Tibial artery (tissue), 4 donors: Measurements from ENCODE around the gene VPS26B.

Experiments used
- DNase-seq, 2 donors: peaks; one replicate each; pipeline ENCODE4 v3.0.0-alpha.2; 2019
- H3K27ac ChIP-seq, 2 donors: fragments of 200-600 bp; sonication (generic) in 1 of 2; 1 replicate in 1 of 2; 2 replicates in 1 of 2; pipeline ENCODE4 v1.5.1; 2018 to 2019; ENCODE audit warnings: mild to moderate bottlenecking in 1 of 2
- H3K27me3 ChIP-seq, 2 donors: fragments of 200-600 bp; sonication (generic) in 1 of 2; one replicate each; pipeline versions ENCODE4 v1.5.1 to v1.6.0; 2016 to 2019
- H3K36me3 ChIP-seq, 3 donors: fragments of 200-600 bp; sonication (generic) in 2 of 3; one replicate each; pipeline ENCODE4 v1.5.1; 2016 to 2019; ENCODE audit warnings: mild to moderate bottlenecking in 2 of 3
- H3K4me1 ChIP-seq, 4 donors: fragments of 200-600 bp; sonication (generic) in 2 of 4; 1 replicate in 3 of 4; 2 replicates in 1 of 4; pipeline ENCODE4 v1.5.1; 2016 to 2019
- H3K4me3 ChIP-seq, 2 donors: fragments of 200-600 bp; sonication (generic) in 1 of 2; 1 replicate in 1 of 2; 2 replicates in 1 of 2; pipeline ENCODE4 v1.5.1; 2018 to 2019; ENCODE audit warnings: mild to moderate bottlenecking in 2 of 2
- H3K9me3 ChIP-seq, 3 donors: fragments of 200-600 bp; sonication (generic) in 1 of 3; one replicate each; pipeline ENCODE4 v1.5.1; 2016 to 2019
- CTCF ChIP-seq, 2 experiments: fragments of 200-600 bp in 1 of 2; fragments of 450-650 bp in 1 of 2; IDR thresholded peaks; one replicate each; pipeline ENCODE4 v1.5.1; 2017 to 2019; ENCODE audit warnings: antibody characterized with exemption in 2 of 2, mild to moderate bottlenecking in 1 of 2, moderate library complexity in 1 of 2
- intact Hi-C: fragments of 100-400 bp; cut with DNase I; formaldehyde crosslinking; loops from one replicate; pipeline ENCODE4 v1.15.0; 2023; ENCODE audit warnings: low total_unique reads

VPS26B gene

GRCh38 chr11:134231958-134232659, 7.6 kb downstream of the VPS26B start:
- no peak for DNase-seq
- Histone ChIP-seq H3K27me3 (no peaks in the 10 kb centered on the region), H3K4me3 (no peak overlapping the region), H3K4me1 (peaks cover 0 to 20% (median 7%) of the 10 kb centered on the region in 4 donors), H3K9me3 (no peaks in the 10 kb centered on the region), H3K36me3 (peaks cover 6 to 23% (median 19%) of the 10 kb centered on the region in 3 donors), H3K27ac (no peak overlapping the region)
- no peak for TF ChIP-seq CTCF (IDR thresholded peaks at IDR 0.05)
- intact Hi-C loops, result no loop called here

- no peaks in the 10 kb centered on the region for H3K9me3 ChIP-seq
- no peak for TF ChIP-seq CTCF (IDR thresholded peaks at IDR 0.05)
- no peak for DNase-seq
- no peak overlapping the region for H3K27ac ChIP-seq
- H3K4me3 ChIP-seq, result no peak overlapping the region
- peaks cover 0 to 11% (median 3%) of the 10 kb centered on the region in 4 donors for H3K4me1 ChIP-seq
- intact Hi-C loops, result no loop called here
- H3K36me3 ChIP-seq, result peaks cover 8 to 39% (median 32%) of the 10 kb centered on the region in 3 donors
- H3K27me3 ChIP-seq, result no peaks in the 10 kb centered on the region
Observed at GRCh38 chr11:134233729-134234179, 9.3 kb downstream of the VPS26B start.

- TF ChIP-seq CTCF (IDR thresholded peaks at IDR 0.05), result no peak
- Histone ChIP-seq H3K4me1 (peaks cover 0 to 4% (median 1%) of the 10 kb centered on the region in 4 donors), H3K9me3 (no peaks in the 10 kb centered on the region), H3K36me3 (peaks cover 24 to 55% (median 46%) of the 10 kb centered on the region in 3 donors), H3K27me3 (no peaks in the 10 kb centered on the region), H3K4me3 (no peak overlapping the region), H3K27ac (no peak overlapping the region)
- DNase-seq, result no peak
- intact Hi-C loops, result no loop called here
Observed at GRCh38 chr11:134235399-134235798, 10.9 kb downstream of the VPS26B start.

- DNase-seq, result no peak
- TF ChIP-seq CTCF (IDR thresholded peaks at IDR 0.05), result no peak
- no peaks in the 10 kb centered on the region for H3K9me3 ChIP-seq
- intact Hi-C loops, result no loop called here
- H3K27me3 ChIP-seq, result no peaks in the 10 kb centered on the region
- peaks cover 0 to 3% (median 0%) of the 10 kb centered on the region in 4 donors for H3K4me1 ChIP-seq
- peaks cover 28 to 71% (median 62%) of the 10 kb centered on the region in 3 donors for H3K36me3 ChIP-seq
- H3K4me3 ChIP-seq, result no peak overlapping the region
- no peak overlapping the region for H3K27ac ChIP-seq
Observed at GRCh38 chr11:134236834-134237556, 12.5 kb downstream of the VPS26B start.

GRCh38 chr11:134237557-134237922, 13.1 kb downstream of the VPS26B start:
- no peak overlapping the region for H3K27ac ChIP-seq
- peaks cover 34 to 77% (median 68%) of the 10 kb centered on the region in 3 donors for H3K36me3 ChIP-seq
- DNase-seq, result no peak
- H3K27me3 ChIP-seq, result no peaks in the 10 kb centered on the region
- H3K9me3 ChIP-seq, result no peaks in the 10 kb centered on the region
- intact Hi-C loops, result no loop called here
- no peak for TF ChIP-seq CTCF (IDR thresholded peaks at IDR 0.05)
- H3K4me3 ChIP-seq, result no peak overlapping the region
- no peaks in the 10 kb centered on the region for H3K4me1 ChIP-seq
